Upper lobe of left lung (tissue), 4 donors: Measurements from ENCODE around the gene LRRC14B.

Source experiments
- EP300 ChIP-seq, 4 donors: sonication (generic); formaldehyde crosslinking; IDR thresholded peaks; one replicate each; pipeline ENCODE4 v1.5.1; 2017; ENCODE audit warnings: antibody characterized with exemption in 4 of 4, control low read depth in 2 of 4
- POLR2A ChIP-seq, 4 donors: fragments of 450-650 bp; IDR thresholded peaks; one replicate each; pipeline ENCODE4 v1.5.1; 2016 to 2017; ENCODE audit warnings: antibody characterized with exemption in 4 of 4, mild to moderate bottlenecking in 2 of 4
- POLR2AphosphoS5 ChIP-seq, 2 donors: sonication (generic); formaldehyde crosslinking; IDR thresholded peaks; one replicate each; pipeline ENCODE4 v1.5.1; 2017; ENCODE audit warnings: antibody characterized with exemption in 2 of 2
- TF ChIP-seq, protein P1 (sequence below), 6 experiments: fragments of 450-650 bp in 4 of 6; fragments of 200-600 bp in 2 of 6; sonication (generic) in 2 of 6; IDR thresholded peaks; one replicate each; pipeline ENCODE4 v1.5.1; 2016 to 2019; ENCODE audit warnings: antibody characterized with exemption in 6 of 6

DNA sequence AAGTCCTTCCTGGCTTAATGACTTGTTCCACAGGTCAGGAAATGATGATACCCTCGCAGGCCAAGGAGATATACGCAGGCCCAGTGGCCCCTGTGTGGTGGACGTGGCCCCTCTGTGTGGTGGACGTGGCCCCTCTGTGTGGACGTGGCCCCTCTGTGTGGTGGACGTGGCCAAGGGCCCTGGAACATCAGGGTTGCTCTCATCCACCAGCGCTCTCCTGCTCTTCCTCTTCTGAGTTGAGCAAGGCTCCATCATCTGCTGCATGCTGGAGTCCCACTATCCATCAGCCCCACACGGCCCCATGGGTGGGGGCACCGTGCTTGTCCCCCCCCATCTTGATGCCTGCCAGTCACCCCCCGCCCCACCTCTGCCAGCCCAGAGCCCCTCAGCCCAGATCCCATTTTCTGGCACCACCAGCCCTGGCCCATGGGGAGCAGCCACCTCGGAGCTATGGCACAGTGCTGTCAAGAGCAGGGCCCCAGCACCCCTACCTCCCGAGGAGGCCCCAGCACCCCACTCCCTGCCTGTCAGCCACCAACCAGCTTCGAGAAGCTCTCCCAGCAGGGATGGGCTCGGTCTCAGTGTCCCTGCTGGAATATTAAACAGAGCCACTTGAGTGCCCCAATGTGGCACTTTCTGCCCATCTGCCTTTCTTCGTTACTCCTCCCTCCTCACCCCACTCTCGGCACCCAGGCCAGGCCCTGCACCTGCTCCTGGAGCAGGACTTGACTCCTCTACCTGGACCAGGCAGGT lies 8.1 kb downstream of the LRRC14B start:
- TF ChIP-seq, protein P1, sequence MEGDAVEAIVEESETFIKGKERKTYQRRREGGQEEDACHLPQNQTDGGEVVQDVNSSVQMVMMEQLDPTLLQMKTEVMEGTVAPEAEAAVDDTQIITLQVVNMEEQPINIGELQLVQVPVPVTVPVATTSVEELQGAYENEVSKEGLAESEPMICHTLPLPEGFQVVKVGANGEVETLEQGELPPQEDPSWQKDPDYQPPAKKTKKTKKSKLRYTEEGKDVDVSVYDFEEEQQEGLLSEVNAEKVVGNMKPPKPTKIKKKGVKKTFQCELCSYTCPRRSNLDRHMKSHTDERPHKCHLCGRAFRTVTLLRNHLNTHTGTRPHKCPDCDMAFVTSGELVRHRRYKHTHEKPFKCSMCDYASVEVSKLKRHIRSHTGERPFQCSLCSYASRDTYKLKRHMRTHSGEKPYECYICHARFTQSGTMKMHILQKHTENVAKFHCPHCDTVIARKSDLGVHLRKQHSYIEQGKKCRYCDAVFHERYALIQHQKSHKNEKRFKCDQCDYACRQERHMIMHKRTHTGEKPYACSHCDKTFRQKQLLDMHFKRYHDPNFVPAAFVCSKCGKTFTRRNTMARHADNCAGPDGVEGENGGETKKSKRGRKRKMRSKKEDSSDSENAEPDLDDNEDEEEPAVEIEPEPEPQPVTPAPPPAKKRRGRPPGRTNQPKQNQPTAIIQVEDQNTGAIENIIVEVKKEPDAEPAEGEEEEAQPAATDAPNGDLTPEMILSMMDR (IDR thresholded peaks at IDR 0.05): no peak
- no peak for TF ChIP-seq POLR2AphosphoS5 (IDR thresholded peaks at IDR 0.05)
- no peak for TF ChIP-seq EP300 (IDR thresholded peaks at IDR 0.05)
- TF ChIP-seq POLR2A (IDR thresholded peaks at IDR 0.05): no peak
